WTC11 (cell line): Measurements from ENCODE around the gene RBCK1.

Experiments
- CTCF ChIP-seq: fragments of 200-600 bp; IDR thresholded peaks from 2 replicates; pipeline ENCODE4 v1.8.0; 2022; ENCODE audit warnings: antibody characterized with exemption
- TCF7 ChIP-seq: sonication (generic); formaldehyde crosslinking; IDR thresholded peaks from 2 replicates; pipeline ENCODE4 v1.8.0; 2022; ENCODE audit warnings: mild to moderate bottlenecking, low read depth, missing genetic modification reagents, moderate library complexity

DNA sequence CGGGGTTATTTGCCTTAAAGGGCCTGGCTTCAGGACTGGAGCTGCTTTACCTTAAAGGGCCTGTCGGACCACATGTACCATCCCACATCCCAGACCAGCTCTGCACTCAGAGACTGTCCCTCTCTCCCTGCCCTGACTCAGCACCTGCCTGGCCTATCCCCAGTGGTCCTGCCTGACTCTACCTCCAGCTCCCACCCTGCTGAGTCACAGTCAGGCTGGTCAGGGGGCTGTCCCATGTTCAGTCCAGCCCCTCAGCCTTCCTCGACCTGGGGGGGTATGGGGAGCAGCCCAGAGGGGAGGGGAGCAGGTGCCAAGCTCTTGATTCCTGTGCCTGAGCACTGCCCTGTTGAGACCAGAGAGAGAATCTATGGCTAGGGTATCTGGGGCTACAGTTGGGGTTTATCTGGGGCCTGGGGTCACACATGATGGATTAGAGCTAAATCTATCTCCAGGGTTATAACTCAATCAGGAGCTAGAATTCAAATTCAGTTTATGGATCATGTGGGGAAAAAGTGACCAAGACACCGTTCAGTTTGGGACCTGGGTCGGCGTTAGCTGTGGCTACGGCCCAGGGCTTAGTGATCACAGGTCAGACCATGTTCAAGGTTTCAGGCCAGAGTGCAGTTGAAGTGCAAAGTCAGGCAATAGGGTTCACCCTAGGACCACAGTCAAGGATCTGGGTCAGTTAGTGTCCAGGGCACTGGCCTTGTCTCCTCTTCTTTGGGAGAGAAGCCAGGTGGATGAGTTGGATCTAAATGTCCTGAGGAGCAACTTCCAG is 36.9 kb upstream of the RBCK1 start:
- no peak for TF ChIP-seq CTCF
- no peak for TF ChIP-seq TCF7 (CRISPR knock-in tag)
